Stimulated activated CD4-positive, alpha-beta T cell treated with anti-CD3 and anti-CD28 coated beads, Interleukin-2, amount 100 ng/mL, for 48 hours (primary cell): Measurements from ENCODE around the gene HECW1.

Experiments
- DNase-seq, 2 donors: peaks; one replicate each; pipeline ENCODE4 v3.0.0-alpha.2; 2020

Gene HECW1

GRCh38 chr7:43441231-43442130 lies 329.0 kb downstream of the HECW1 start:
- DNase-seq = no peak

DNA sequence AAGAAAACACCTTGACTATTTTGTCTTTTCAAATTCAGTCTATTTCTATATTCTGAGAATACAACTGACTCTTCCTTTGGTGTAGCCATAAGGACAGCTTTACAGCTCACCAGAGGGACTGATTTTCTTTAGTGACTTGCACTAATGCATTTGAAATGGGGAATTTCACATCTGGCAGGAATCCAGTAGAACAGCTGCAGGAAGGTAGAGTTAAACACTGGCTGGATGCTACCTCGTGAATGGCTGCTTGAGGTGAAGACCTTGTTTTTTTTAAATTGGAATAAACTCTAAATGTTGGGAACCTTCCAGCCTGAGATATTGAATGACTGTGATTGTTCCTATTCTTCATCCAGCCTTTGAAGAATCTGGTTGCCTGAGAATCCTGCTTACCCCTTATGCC lies 330.9 kb downstream of the HECW1 start:
- DNase-seq = no peak

GRCh38 chr7:43444711-43445578 lies 332.5 kb downstream of the HECW1 start:
- DNase-seq = no peak

- DNase-seq = no peak
Measured at GRCh38 chr7:43449577-43449976, 337.1 kb downstream of the HECW1 start.

DNA sequence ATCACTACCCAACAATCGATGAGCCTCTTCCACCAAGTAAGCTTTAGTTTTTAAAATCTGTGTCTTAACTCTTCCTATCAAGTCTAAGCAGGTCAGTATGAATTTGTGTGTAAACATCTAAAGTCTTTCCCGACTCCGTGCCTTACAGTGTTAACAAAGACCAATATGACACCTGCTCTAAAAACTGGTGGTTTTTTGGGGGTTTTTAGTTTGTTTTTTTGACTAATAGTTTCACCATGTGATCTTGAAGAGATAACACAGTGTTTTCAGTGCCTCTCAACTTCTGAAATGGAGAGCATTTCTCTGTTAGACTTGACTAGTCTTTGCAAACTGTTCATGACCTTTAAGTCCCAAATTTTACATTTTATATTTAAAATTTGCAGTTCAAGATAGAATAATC lies 338.4 kb downstream of the HECW1 start:
- DNase-seq = no peak

GRCh38 chr7:43454936-43455518 lies 342.6 kb downstream of the HECW1 start:
- DNase-seq = no peak

DNA sequence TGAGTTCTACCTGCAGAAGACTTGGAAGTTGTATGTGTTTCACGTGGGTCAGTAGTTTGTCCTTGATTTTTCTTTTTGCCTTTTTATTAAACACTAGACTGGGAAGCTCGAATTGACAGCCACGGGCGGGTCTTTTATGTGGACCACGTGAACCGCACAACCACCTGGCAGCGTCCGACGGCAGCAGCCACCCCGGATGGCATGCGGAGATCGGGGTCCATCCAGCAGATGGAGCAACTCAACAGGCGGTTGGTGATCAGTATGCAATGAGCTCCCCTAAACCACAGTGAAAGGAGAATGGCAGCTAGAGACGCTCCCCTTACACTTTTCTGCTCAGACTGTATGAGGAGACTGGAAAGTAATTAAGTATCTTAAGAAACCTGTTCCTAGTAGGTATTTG lies 343.8 kb downstream of the HECW1 start:
- no peak for DNase-seq

DNA sequence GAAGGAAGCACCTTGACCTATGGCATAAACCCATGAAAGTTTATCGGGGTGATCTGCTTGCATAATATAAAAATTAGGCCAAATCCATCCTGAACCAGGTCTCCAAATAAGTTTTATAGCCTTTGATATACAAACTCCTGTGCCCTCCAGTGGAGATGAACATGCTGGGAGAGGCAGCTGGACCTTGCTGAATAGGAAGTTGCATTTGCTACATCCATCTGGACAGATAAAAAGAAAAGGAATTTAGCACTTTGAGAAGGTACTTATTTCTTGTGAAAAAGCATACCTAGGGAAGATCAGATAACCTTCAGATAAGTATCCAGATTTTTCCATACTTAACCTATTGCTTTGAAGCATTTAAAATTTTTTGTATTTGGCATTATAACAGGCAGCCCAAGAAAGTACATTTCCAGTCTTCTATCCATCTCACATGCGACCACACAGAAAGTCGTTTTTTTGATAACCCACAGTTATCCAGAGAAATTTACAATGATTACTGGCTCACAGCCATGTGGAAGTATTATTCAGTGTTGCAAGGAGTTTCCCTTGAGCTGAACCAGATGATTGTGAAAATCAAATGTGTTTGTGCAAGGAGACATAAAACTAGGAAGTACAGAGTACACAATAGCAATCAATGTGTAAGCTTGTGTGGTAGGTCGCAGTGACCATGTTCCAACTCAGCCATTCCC lies 346.0 kb downstream of the HECW1 start:
- DNase-seq = no peak

GRCh38 chr7:43459019-43459337 lies 346.5 kb downstream of the HECW1 start:
- DNase-seq = no peak

GRCh38 chr7:43460733-43461348 lies 348.4 kb downstream of the HECW1 start:
- DNase-seq = no peak

DNA sequence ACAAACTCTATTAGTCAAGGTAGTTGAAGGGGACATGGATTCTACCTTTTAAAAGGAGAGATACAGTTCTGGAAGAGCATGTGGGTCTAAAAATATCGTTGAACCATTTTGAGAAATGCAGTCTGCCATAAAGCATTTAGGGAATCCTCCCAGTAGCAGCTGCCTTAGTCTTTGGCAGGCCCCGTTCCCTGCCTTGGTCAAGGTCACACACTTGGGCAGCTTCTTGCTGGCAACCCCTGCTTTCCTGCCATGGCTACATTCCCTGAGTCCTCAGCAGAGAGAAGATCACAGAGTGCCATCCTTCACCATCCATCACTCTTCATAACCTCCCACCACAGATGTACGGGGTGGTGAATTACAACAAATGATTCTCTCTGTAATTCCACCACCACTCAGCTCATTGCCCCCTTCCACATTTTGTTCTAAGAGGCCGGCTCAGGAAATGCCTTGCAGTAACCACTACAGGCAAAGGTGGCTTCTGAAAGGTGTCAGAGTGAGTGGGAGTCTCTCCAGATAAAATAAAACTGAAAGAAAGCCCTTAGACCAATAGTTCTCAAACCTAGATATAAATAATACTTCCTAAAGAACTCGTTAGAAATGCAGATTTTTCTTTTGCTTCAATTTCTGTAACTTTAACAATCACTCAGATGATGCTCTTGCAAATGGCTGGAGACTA lies 349.0 kb downstream of the HECW1 start:
- no peak for DNase-seq

- DNase-seq = no peak
Measured at GRCh38 chr7:43462836-43463235, 350.4 kb downstream of the HECW1 start.

GRCh38 chr7:43463401-43463980 lies 351.0 kb downstream of the HECW1 start:
- DNase-seq = no peak

GRCh38 chr7:43465581-43466554 lies 353.4 kb downstream of the HECW1 start:
- DNase-seq = no peak

DNA sequence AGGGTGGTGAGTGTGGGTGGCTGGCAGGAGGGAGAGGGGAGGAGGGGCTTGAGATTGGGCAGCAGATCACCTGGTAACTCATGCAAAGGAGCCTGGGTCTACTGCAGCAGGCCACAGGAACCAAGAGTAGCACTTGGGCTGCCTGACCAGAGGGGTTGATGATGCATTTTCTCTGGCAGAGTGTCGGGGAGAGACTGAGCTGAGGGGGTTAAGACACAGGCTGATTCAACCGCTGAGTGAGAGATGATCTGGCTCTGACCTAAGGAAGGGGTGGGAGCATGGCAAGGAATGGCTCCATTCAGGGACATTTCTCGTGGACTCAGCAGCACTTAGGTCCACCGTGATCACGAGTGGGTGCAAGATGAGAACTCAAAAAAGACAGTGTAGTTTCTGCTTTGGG lies 355.0 kb downstream of the HECW1 start:
- no peak for DNase-seq

DNA sequence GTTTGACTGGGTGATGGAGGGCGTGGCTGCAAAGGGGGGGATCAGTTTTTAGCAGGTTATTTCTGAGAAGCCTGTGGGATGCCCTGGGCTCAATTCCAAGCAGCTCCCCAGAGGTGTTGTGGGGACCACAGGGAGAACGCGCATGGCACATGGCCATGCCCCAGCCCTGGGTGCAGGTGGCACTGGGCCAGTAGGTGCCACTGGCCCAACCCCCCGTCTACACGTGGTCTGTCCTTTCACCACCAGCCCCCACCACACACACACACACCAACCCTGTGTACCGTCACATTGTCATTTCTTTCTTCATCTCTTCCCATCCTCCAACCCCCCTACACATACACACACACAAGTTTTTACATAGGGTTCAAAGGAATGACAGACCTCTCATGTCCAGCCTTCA lies 355.4 kb downstream of the HECW1 start:
- DNase-seq = no peak

DNA sequence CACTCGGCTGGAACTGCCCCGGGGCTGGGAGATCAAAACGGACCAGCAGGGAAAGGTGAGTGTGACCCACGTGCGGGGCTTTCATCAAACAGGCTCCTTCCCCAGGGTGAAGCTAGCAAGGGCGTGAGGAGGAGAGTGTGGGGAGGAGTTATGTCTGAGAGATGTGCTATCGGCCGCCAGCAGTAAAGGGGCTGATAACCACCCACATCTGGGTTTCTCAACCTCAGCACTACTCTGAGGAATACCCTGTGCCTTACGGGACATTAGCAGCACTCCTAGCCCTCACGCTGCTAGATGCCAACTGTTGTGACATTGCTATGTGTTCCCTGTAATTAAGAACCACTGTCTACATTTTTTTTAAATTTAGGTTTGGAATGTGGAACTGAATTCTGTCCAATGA lies 356.6 kb downstream of the HECW1 start:
- DNase-seq = no peak

DNA sequence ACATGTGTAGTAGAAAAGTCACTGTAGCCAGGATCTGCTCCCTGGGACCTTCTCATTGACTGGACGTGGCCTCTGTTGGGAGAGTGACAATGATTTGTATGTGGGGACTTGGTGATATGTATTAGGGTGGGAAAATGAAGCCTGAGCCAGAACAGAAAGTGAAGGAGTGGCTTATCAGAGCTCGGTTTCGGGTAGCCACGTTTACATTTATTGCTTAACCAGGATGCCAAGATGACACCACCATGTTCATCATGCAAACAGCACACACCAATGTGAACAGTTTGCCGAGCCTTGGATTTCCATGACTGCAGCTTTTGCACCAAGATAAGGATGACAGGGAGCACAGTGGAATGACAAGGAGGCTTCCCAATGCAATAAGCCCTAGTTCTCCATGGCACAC lies 357.7 kb downstream of the HECW1 start:
- DNase-seq = no peak

DNA sequence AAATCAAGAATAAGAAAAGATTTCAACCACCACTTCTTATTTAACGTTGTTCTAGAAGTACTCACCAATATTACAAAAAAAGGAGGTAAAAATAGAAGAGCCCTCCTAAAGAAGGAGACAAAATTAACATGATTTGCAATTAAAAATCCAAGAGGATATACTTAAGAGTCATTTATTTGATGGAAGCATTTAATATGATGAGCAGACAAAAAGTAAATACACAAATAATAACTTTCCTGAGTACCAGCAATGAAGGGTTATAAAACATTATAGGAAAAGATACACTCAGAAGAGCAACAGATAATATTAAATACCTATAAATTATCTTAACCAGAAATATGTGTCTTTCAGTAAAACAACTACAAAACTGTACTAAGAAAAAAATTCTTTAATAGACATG lies 363.5 kb downstream of the HECW1 start:
- DNase-seq = no peak

DNA sequence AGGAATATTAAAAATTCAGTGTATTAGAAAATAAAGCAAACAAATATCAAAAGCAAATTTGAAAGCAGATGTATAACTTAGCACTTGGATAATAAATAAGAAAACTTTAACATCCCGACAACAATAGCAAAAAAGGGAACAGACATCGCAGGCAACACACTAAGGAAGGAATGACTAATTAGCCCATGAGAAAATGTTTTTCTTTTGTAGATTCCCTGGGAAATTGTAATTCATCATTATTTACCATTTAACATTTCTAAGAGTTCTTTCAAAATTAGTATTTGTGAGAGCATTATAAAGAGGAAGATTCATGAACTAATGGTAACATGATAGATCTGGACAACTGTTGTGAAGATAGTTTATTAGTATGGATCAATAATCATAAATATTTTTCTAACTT lies 364.4 kb downstream of the HECW1 start:
- DNase-seq = no peak

DNA sequence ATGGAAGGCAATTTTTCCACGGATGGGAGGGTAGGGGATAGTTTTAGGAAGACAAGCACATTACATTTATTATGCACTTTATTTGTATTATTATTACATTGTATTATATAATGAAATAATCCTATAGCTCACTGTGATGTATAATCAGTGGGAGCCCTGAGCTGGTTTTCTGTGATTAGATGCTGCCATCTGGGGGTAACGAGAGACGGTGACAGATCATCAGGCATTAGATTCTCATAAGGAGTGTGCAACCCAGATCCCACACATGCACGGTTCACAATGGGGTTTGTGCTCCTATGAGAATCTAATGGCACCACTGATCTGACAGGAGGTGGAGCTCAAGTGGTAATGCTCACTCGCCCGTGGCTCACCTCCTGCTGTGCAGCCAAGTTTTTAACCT lies 366.6 kb downstream of the HECW1 start:
- DNase-seq = no peak
